HepG2 (cell line): ENCODE results near the gene SYTL1. TPM values are rescaled to one million over a fixed set of nuclear protein-coding genes. Genes with fewer than 3 reads are reported as not detected.
A peak's percentile ranks its signal among the peaks of the same experiment; 100 is the strongest.

Experiments
- ATAD3A ChIP-seq: sonication (generic); formaldehyde crosslinking; IDR thresholded peaks from 2 replicates; pipeline ENCODE4 v1.4.0; 2020; ENCODE audit warnings: missing genetic modification reagents
- CHD2 ChIP-seq: IDR thresholded peaks from 2 replicates; pipeline ENCODE4 v1.6.1; 2011; ENCODE audit warnings: low read depth, low read length, improper control_type of control experiment
- NFIB ChIP-seq: sonication (generic); formaldehyde crosslinking; IDR thresholded peaks from 2 replicates; pipeline ENCODE4 v1.9.0; 2021; ENCODE audit warnings: missing genetic modification reagents, mild to moderate bottlenecking, borderline replicate concordance
- NFRKB ChIP-seq: fragments of 450-650 bp; IDR thresholded peaks from 2 replicates; pipeline ENCODE4 v1.6.1; 2017
- NR1H2 ChIP-seq: sonication (generic); formaldehyde crosslinking; IDR thresholded peaks from 2 replicates; pipeline ENCODE4 v1.8.1; 2022; ENCODE audit warnings: low read depth, missing genetic modification reagents, borderline replicate concordance
- RAD21 ChIP-seq: fragments of 450-650 bp; formaldehyde crosslinking; IDR thresholded peaks from 2 replicates; pipeline ENCODE4 v1.5.0; 2020; ENCODE audit warnings: mild to moderate bottlenecking
- SIN3A ChIP-seq: IDR thresholded peaks from 2 replicates; pipeline ENCODE4 v1.6.1; 2011; ENCODE audit warnings: low read depth, mild to moderate bottlenecking, control low read depth, low read length, borderline replicate concordance
- SSRP1 ChIP-seq: IDR thresholded peaks from 2 replicates; pipeline ENCODE4 v1.6.1; 2016; ENCODE audit warnings: control low read depth
- TMF1 ChIP-seq: sonication (generic); formaldehyde crosslinking; IDR thresholded peaks from 2 replicates; pipeline ENCODE4 v1.8.1; 2022; ENCODE audit warnings: low read depth, missing genetic modification reagents
- ZFP1 ChIP-seq: IDR thresholded peaks from 2 replicates; pipeline ENCODE4 v1.6.1; 2016
- ZKSCAN5 ChIP-seq: sonication (generic); formaldehyde crosslinking; IDR thresholded peaks from 2 replicates; pipeline ENCODE4 v1.5.1; 2020; ENCODE audit warnings: mild to moderate bottlenecking, missing genetic modification reagents
- ZNF101 ChIP-seq: sonication (generic); formaldehyde crosslinking; IDR thresholded peaks from 2 replicates; pipeline ENCODE4 v1.4.0; 2020; ENCODE audit warnings: mild to moderate bottlenecking, low read depth, missing genetic modification reagents, borderline replicate concordance
- ZNF180 ChIP-seq: sonication (generic); formaldehyde crosslinking; IDR thresholded peaks from 2 replicates; pipeline ENCODE4 v1.4.0; 2020; ENCODE audit warnings: low read depth, missing genetic modification reagents, borderline replicate concordance
- ZNF205 ChIP-seq: IDR thresholded peaks from 2 replicates; pipeline ENCODE4 v1.6.1; 2018; ENCODE audit warnings: missing biosample characterization, missing genetic modification reagents
- ZNF292 ChIP-seq: sonication (generic); formaldehyde crosslinking; IDR thresholded peaks from 2 replicates; pipeline ENCODE4 v1.8.1; 2022; ENCODE audit warnings: mild to moderate bottlenecking, low read depth, missing genetic modification reagents, borderline replicate concordance
- ZNF746 ChIP-seq: sonication (generic); formaldehyde crosslinking; IDR thresholded peaks from 2 replicates; pipeline ENCODE4 v1.8.0; 2022; ENCODE audit warnings: mild to moderate bottlenecking, missing genetic modification reagents
- polyA plus RNA-seq, 8 experiments: library from polyadenylated mRNA; depleted of rRNA in 3 of 8; stranded (reverse) in 7 of 8; unstranded in 1 of 8; fragments of >200 nt; fragmentation: Illumina TruSeq in 4 of 8; extraction: Trizol in 4 of 8; gene quantifications; 2 replicates each; pipeline versions ENCODE4 v1.2.1 to v1.2.3, GENCODE V29; 2011 to 2016; ENCODE audit warnings: low read depth in 4 of 8, missing spikeins in 1 of 8, mixed read lengths in 1 of 8; ENCODE audit not compliant: insufficient read depth in 1 of 8
- total RNA-seq, 5 experiments: library from RNA; depleted of rRNA; stranded (reverse); fragments of >200 nt; fragmentation: Illumina TruSeq; extraction: Trizol; gene quantifications; 2 replicates each; pipeline ENCODE4 v1.2.3, GENCODE V29; 2016; ENCODE audit warnings: low read depth in 1 of 5
- TF ChIP-seq, protein P1 (sequence below): sonication (generic); formaldehyde crosslinking; IDR thresholded peaks from 2 replicates; pipeline ENCODE4 v1.4.0; 2020; ENCODE audit warnings: missing genetic modification reagents
- TF ChIP-seq, protein P2 (sequence below): sonication (generic); formaldehyde crosslinking; IDR thresholded peaks from 2 replicates; pipeline ENCODE4 v1.5.1; 2020; ENCODE audit warnings: missing genetic modification reagents, mild to moderate bottlenecking, borderline replicate concordance
- TF ChIP-seq, protein P3 (sequence below): sonication (generic); formaldehyde crosslinking; IDR thresholded peaks from 2 replicates; pipeline ENCODE4 v1.4.0; 2020; ENCODE audit warnings: missing genetic modification reagents
- TF ChIP-seq, protein P4 (sequence below): IDR thresholded peaks from 2 replicates; pipeline ENCODE4 v1.6.1; 2018; ENCODE audit warnings: missing genetic modification reagents, mild to moderate bottlenecking, missing compliant biosample characterization
- TF ChIP-seq, protein P5 (sequence below): sonication (generic); formaldehyde crosslinking; IDR thresholded peaks from 2 replicates; pipeline ENCODE4 v1.4.0; 2020; ENCODE audit warnings: mild to moderate bottlenecking, missing genetic modification reagents, borderline replicate concordance

The SYTL1 gene
- total and polyA plus RNA-seq, 2 of the 13 experiments (the other 11 are each of a cell fraction or from before 2014, with no cell fraction given) = 11.1 to 17.8 TPM

DNA sequence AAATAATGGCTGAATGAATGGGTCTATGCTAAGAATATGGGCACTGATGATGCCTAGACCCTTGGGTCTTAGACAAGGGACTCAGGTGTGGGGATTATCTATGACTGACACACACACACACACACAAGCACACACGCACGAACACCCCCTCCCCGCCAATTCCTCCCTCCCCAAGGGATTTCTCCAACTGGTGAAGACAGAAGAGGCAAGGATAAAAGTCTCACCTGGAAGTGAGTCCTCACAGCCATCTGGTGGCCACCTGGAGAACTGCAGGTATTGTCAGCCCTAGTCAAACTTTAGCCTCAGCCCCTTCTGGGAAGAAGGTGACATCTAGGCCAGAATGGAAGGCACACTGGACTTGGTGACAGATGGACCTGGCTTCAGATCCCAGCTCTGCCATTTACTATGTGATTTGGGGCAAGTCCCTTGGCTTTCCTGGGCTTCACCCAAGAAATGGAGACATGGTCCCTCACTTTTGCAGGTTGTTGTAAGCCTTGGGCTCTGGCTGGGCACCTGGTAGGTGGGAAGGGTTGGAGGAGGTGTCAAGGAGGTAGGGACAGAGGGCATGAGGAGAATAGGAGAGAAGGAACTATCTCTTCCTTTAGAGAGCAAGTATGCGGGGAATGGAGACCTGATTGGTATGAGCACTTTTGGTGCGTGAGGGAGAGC lies 46.6 kb downstream of the SYTL1 start (continued):
- TF ChIP-seq, protein P1, sequence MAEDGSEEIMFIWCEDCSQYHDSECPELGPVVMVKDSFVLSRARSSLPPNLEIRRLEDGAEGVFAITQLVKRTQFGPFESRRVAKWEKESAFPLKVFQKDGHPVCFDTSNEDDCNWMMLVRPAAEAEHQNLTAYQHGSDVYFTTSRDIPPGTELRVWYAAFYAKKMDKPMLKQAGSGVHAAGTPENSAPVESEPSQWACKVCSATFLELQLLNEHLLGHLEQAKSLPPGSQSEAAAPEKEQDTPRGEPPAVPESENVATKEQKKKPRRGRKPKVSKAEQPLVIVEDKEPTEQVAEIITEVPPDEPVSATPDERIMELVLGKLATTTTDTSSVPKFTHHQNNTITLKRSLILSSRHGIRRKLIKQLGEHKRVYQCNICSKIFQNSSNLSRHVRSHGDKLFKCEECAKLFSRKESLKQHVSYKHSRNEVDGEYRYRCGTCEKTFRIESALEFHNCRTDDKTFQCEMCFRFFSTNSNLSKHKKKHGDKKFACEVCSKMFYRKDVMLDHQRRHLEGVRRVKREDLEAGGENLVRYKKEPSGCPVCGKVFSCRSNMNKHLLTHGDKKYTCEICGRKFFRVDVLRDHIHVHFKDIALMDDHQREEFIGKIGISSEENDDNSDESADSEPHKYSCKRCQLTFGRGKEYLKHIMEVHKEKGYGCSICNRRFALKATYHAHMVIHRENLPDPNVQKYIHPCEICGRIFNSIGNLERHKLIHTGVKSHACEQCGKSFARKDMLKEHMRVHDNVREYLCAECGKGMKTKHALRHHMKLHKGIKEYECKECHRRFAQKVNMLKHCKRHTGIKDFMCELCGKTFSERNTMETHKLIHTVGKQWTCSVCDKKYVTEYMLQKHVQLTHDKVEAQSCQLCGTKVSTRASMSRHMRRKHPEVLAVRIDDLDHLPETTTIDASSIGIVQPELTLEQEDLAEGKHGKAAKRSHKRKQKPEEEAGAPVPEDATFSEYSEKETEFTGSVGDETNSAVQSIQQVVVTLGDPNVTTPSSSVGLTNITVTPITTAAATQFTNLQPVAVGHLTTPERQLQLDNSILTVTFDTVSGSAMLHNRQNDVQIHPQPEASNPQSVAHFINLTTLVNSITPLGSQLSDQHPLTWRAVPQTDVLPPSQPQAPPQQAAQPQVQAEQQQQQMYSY (CRISPR knock-in tag) = no peak
- TF ChIP-seq CHD2 (no peak), SIN3A (no peak), ZNF180 (no peak), NR1H2 (no peak), ATAD3A (CRISPR knock-in tag) (no peak), ZFP1 (CRISPR knock-in tag) (peak; percentile 55; the same call in 1 of the 2 replicates), SSRP1 (CRISPR knock-in tag) (no peak), NFIB (no peak), TMF1 (CRISPR knock-in tag) (no peak), ZNF292 (CRISPR knock-in tag) (no peak), ZNF746 (no peak), ZNF101 (CRISPR knock-in tag) (no peak), ZKSCAN5 (CRISPR knock-in tag) (no peak), RAD21 (peak; percentile 58; the same call in 1 of the 2 replicates), NFRKB (no peak), ZNF205 (no peak)
- TF ChIP-seq, protein P2, sequence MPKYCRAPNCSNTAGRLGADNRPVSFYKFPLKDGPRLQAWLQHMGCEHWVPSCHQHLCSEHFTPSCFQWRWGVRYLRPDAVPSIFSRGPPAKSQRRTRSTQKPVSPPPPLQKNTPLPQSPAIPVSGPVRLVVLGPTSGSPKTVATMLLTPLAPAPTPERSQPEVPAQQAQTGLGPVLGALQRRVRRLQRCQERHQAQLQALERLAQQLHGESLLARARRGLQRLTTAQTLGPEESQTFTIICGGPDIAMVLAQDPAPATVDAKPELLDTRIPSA = no peak
- TF ChIP-seq, protein P3, sequence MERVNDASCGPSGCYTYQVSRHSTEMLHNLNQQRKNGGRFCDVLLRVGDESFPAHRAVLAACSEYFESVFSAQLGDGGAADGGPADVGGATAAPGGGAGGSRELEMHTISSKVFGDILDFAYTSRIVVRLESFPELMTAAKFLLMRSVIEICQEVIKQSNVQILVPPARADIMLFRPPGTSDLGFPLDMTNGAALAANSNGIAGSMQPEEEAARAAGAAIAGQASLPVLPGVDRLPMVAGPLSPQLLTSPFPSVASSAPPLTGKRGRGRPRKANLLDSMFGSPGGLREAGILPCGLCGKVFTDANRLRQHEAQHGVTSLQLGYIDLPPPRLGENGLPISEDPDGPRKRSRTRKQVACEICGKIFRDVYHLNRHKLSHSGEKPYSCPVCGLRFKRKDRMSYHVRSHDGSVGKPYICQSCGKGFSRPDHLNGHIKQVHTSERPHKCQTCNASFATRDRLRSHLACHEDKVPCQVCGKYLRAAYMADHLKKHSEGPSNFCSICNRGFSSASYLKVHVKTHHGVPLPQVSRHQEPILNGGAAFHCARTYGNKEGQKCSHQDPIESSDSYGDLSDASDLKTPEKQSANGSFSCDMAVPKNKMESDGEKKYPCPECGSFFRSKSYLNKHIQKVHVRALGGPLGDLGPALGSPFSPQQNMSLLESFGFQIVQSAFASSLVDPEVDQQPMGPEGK = peak; percentile 35; the same call in 1 of the 2 replicates
- TF ChIP-seq, protein P4, sequence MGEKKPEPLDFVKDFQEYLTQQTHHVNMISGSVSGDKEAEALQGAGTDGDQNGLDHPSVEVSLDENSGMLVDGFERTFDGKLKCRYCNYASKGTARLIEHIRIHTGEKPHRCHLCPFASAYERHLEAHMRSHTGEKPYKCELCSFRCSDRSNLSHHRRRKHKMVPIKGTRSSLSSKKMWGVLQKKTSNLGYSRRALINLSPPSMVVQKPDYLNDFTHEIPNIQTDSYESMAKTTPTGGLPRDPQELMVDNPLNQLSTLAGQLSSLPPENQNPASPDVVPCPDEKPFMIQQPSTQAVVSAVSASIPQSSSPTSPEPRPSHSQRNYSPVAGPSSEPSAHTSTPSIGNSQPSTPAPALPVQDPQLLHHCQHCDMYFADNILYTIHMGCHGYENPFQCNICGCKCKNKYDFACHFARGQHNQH = no peak
- TF ChIP-seq, protein P5, sequence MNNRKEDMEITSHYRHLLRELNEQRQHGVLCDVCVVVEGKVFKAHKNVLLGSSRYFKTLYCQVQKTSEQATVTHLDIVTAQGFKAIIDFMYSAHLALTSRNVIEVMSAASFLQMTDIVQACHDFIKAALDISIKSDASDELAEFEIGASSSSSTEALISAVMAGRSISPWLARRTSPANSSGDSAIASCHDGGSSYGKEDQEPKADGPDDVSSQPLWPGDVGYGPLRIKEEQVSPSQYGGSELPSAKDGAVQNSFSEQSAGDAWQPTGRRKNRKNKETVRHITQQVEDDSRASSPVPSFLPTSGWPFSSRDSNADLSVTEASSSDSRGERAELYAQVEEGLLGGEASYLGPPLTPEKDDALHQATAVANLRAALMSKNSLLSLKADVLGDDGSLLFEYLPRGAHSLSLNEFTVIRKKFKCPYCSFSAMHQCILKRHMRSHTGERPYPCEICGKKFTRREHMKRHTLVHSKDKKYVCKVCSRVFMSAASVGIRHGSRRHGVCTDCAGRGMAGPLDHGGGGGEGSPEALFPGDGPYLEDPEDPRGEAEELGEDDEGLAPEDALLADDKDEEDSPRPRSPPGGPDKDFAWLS (CRISPR knock-in tag) = no peak
